Measurements from ENCODE around the gene BMP5. TPM values are rescaled to one million over a fixed set of nuclear protein-coding genes. Genes with fewer than 3 reads are reported as not detected.

Gene BMP5
- total and polyA plus RNA-seq, 2 of the 8 experiments (the other 6 are each of a cell fraction or from before 2014, with no cell fraction given) = 0.02 TPM; not detected in 1

GRCh38 chr6:55898342-55898741, 23.0 kb upstream of the BMP5 start:
- Histone ChIP-seq H3K27ac (ENCODE audit: low read depth, low read length) (no peak overlapping the region), H2BK5ac (ENCODE audit: low read depth, low read length) (no peak overlapping the region), H3K18ac (ENCODE audit: extremely low read depth, low read length) (no peak overlapping the region), H2BK12ac (ENCODE audit: low read depth, low read length) (no peak overlapping the region), H3K4me3 (ENCODE audit: extremely low read depth in 1 of 4, insufficient read depth in 2 of 4, low read depth in 3 of 4, low read length in 4 of 4) (no peak overlapping the region), H4K20me1 (replicated peaks in 1 of 2; ENCODE audit: control insufficient read depth in 1 of 2, insufficient read depth in 2 of 2, low read length in 2 of 2) (no peaks in the 10 kb centered on the region), H3K9me3 (ENCODE audit: insufficient read depth in 2 of 2, low read depth in 1 of 2, low read length in 1 of 2) (no peaks in the 10 kb centered on the region), H4K91ac (replicated peaks; ENCODE audit: insufficient read length, low read length) (no peak overlapping the region), H3K4me2 (ENCODE audit: insufficient read depth in 1 of 2, low read depth in 2 of 2, low read length in 2 of 2) (no peak overlapping the region), H3K4ac (replicated peaks; ENCODE audit: insufficient read length, low read depth, low read length) (no peak overlapping the region), H3K79me2 (ENCODE audit: control insufficient read depth in 1 of 2, insufficient read depth in 2 of 2, low read length in 2 of 2) (no peaks in the 10 kb centered on the region), H3K9ac (replicated peaks in 1 of 4; ENCODE audit: extremely low read depth in 1 of 4, low read depth in 3 of 4, low read length in 3 of 4) (no peak overlapping the region), H3K23me2 (ENCODE audit: low read depth, low read length) (no peaks in the 10 kb centered on the region; the same call in 1 of the 2 replicates), H3K36me3 (ENCODE audit: control insufficient read depth in 2 of 4, insufficient read depth in 4 of 4, low read length in 3 of 4) (no peaks in the 10 kb centered on the region), H2BK20ac (ENCODE audit: low read length) (no peak overlapping the region), H2BK120ac (replicated peaks; ENCODE audit: low read depth, low read length) (no peak overlapping the region), H2AK5ac (ENCODE audit: low read depth, low read length) (no peak overlapping the region), H3K4me1 (replicated peaks in 1 of 4; ENCODE audit: control insufficient read depth in 3 of 4, insufficient read depth in 4 of 4, low read length in 3 of 4) (peaks cover 0 to 3% (median 0%) of the 10 kb centered on the region in 4 experiments; a peak in 1 of 7 replicates), H2AFZ (ENCODE audit: low read length) (no peak overlapping the region), H3K79me1 (ENCODE audit: low read depth, low read length) (no peaks in the 10 kb centered on the region), H2BK15ac (ENCODE audit: low read length) (no peak overlapping the region), H3K23ac (ENCODE audit: insufficient read length) (no peak overlapping the region), H3K27me3 (replicated peaks in 1 of 4; ENCODE audit: control insufficient read depth in 3 of 4, extremely low read depth in 1 of 4, insufficient read depth in 3 of 4, low read length in 3 of 4) (no peaks in the 10 kb centered on the region), H4K8ac (ENCODE audit: extremely low read depth, insufficient read depth, low read length) (no peak overlapping the region), H4K5ac (ENCODE audit: insufficient read length, low read depth, low read length) (no peak overlapping the region), H3K56ac (replicated peaks; ENCODE audit: insufficient read length, low read depth, low read length) (no peak overlapping the region), H3K14ac (ENCODE audit: insufficient read length) (no peak overlapping the region)
- ChIA-PET POLR2A (ENCODE audit: partially characterized antibody) (no interaction called here), CTCF (ENCODE audit: partially characterized antibody) (interaction anchor here (2.1 kb wide), 1 partner anchor 12 kb away, joined by 7 read pairs; no protein-coding TSS in a partner anchor)
- no peak for DNase-seq (ENCODE audit: low read depth in 1 of 2, low spot score in 2 of 2)
- WGBS, 2 experiments (ENCODE audit: extremely low coverage in 1 of 2, insufficient coverage in 1 of 2, insufficient read length in 1 of 2, insufficient replicate concordance in 2 of 2, low coverage in 1 of 2, low lambda C conversion rate in 2 of 2, missing lambda C conversion rate in 1 of 2) = 84% methylated on average over 3 of the region's 3 CpGs; no CpG with 5 or more reads in 1 of the 2 experiments
- no peak for TF ChIP-seq USF2 (IDR thresholded peaks at IDR 0.05; ENCODE audit: low read length)
- no peak for TF ChIP-seq SP1 (IDR thresholded peaks at IDR 0.05; ENCODE audit: low read depth, low read length)
- no peak for TF ChIP-seq SUZ12 (IDR thresholded peaks at IDR 0.05; ENCODE audit: low read length)
- TF ChIP-seq CBX5 (IDR thresholded peaks at IDR 0.05; ENCODE audit: low read depth, low read length) = no peak
- TF ChIP-seq FOSL1 (IDR thresholded peaks at IDR 0.05; ENCODE audit: insufficient read depth, low read depth, low read length) = no peak
- no peak for TF ChIP-seq PHF8 (conservative IDR thresholded peaks at IDR 0.05; ENCODE audit: low read depth, low read length)
- TF ChIP-seq GTF2F1 (IDR thresholded peaks at IDR 0.05; ENCODE audit: borderline replicate concordance, low read depth, low read length) = no peak
- no peak for TF ChIP-seq MAX (IDR thresholded peaks at IDR 0.05)
- TF ChIP-seq CEBPB (IDR thresholded peaks at IDR 0.05; ENCODE audit: low read depth, low read length) = no peak
- no peak for TF ChIP-seq RNF2 (IDR thresholded peaks at IDR 0.05; ENCODE audit: borderline replicate concordance, low read depth, low read length, missing control alignments, poor library complexity, severe bottlenecking)
- no peak for FAIRE-seq
